Stimulated activated naive CD8-positive, alpha-beta T cell treated with anti-CD3 and anti-CD28 coated beads, Interleukin-15, Interleukin-2, amounts not matched to agents 100 ng/mL and 50 ng/mL, for 24 hours (primary cell): Measurements from ENCODE around the gene BAIAP2.

Experiments
- H3K27ac Mint-ChIP-seq: one replicate; pipeline ENCODE4 v1.8.0; 2021; ENCODE audit warnings: mild to moderate bottlenecking, mixed read lengths
- H3K27me3 Mint-ChIP-seq: one replicate; pipeline ENCODE4 v1.8.0; 2021; ENCODE audit warnings: mixed read lengths
- H3K36me3 Mint-ChIP-seq: one replicate; pipeline ENCODE4 v1.8.0; 2021; ENCODE audit warnings: low read depth, mixed read lengths
- H3K4me1 Mint-ChIP-seq: one replicate; pipeline ENCODE4 v1.8.0; 2021; ENCODE audit warnings: low read depth, mixed read lengths
- H3K4me3 Mint-ChIP-seq: one replicate; pipeline ENCODE4 v1.8.0; 2021; ENCODE audit warnings: mild to moderate bottlenecking, mixed read lengths
- H3K9me3 Mint-ChIP-seq: one replicate; pipeline ENCODE4 v1.8.0; 2021; ENCODE audit warnings: mixed read lengths

BAIAP2 gene

GRCh38 chr17:81097943-81098308 is 63.0 kb downstream of the BAIAP2 start:
- Mint-ChIP-seq H3K4me1 (peaks cover 45% of the 10 kb centered on the region), H3K27ac (no peak overlapping the region)

DNA sequence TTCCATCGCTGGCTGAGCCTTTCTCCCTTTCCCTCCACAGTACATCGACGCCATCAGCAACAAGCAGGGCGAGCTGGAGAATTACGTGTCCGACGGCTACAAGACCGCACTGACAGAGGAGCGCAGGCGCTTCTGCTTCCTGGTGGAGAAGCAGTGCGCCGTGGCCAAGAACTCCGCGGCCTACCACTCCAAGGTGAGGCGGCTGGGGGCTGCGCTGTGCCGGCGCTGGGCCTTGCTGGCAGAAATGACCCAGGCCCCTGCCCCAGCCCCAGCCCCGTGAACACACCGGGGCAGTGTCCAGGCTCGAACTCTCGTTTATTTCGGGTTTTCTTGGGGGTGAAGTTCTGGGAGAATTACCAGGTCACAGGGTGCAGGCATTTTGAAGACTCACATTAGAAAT is 64.9 kb downstream of the BAIAP2 start:
- no peaks in the 10 kb centered on the region for H3K36me3 Mint-ChIP-seq

More at GRCh38 chr17:81097943-81098308, 63.0 kb downstream of the BAIAP2 start:
- H3K9me3 Mint-ChIP-seq, result no peaks in the 10 kb centered on the region
- H3K27me3 Mint-ChIP-seq, result no peaks in the 10 kb centered on the region
- no peaks in the 10 kb centered on the region for H3K36me3 Mint-ChIP-seq
- no peak overlapping the region for H3K4me3 Mint-ChIP-seq

DNA sequence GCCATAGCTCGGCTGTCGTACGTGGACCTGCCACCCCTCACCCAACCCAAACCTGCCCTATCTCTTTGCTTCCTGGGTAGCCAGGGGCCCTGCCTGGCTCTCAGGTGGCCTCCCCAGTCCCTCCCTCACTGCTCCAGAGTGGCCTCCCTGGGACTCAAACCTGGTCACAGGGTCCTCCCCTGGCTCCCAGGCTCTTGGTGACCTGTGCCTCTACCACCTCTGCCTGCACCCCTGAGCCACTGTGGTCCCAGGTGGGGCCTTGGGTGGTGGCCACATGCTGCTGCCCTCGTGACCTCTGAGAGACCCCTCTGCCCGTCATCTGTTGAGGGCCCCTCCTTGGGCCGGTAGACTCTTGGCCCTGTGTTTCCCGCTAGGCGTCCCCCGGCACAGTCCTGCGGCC is 65.7 kb downstream of the BAIAP2 start:
- Mint-ChIP-seq H3K4me1 (peaks cover 27% of the 10 kb centered on the region), H3K36me3 (no peaks in the 10 kb centered on the region), H3K27me3 (no peaks in the 10 kb centered on the region), H3K4me3 (no peak overlapping the region), H3K9me3 (no peaks in the 10 kb centered on the region), H3K27ac (no peak overlapping the region)

More for the DNA sequence above, 64.9 kb downstream of the BAIAP2 start:
- H3K27me3 Mint-ChIP-seq, result no peaks in the 10 kb centered on the region
- peaks cover 34% of the 10 kb centered on the region for H3K4me1 Mint-ChIP-seq
- no peaks in the 10 kb centered on the region for H3K9me3 Mint-ChIP-seq
- H3K27ac Mint-ChIP-seq, result no peak overlapping the region
- H3K4me3 Mint-ChIP-seq, result no peak overlapping the region

- no peaks in the 10 kb centered on the region for H3K9me3 Mint-ChIP-seq
- no peak overlapping the region for H3K27ac Mint-ChIP-seq
- no peak overlapping the region for H3K4me3 Mint-ChIP-seq
- H3K36me3 Mint-ChIP-seq, result no peaks in the 10 kb centered on the region
- H3K4me1 Mint-ChIP-seq, result peaks cover 17% of the 10 kb centered on the region
- no peaks in the 10 kb centered on the region for H3K27me3 Mint-ChIP-seq
Observed at GRCh38 chr17:81101614-81102306, 66.8 kb downstream of the BAIAP2 start.

DNA sequence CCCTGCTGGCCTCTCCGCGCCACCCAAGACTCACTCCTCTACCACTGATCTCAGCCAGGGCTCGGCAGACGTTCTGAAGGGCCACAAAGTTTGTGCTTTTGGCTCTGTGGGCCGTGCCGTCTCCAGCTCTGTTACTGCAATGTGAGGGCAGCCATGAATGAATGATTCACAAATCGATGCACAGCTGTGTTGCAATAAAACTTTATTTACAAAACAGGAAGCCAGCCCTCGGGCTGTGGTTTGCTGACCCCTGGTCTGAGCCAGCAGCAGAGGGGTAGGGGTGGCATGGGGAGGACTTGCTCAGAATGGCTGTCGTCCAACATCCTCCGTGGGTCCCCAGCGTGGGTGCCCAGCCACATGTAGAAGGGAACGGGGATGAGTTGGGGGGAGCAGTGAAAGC is 67.4 kb downstream of the BAIAP2 start:
- Mint-ChIP-seq H3K4me3 (no peak overlapping the region), H3K36me3 (no peaks in the 10 kb centered on the region), H3K4me1 (peaks cover 12% of the 10 kb centered on the region), H3K9me3 (no peaks in the 10 kb centered on the region), H3K27ac (no peak overlapping the region), H3K27me3 (no peaks in the 10 kb centered on the region)

- Mint-ChIP-seq H3K27ac (no peak overlapping the region), H3K27me3 (no peaks in the 10 kb centered on the region), H3K9me3 (no peaks in the 10 kb centered on the region), H3K36me3 (no peaks in the 10 kb centered on the region), H3K4me3 (no peak overlapping the region), H3K4me1 (peaks cover 7% of the 10 kb centered on the region)
Observed at GRCh38 chr17:81102869-81103268, 67.9 kb downstream of the BAIAP2 start.

GRCh38 chr17:81103379-81103778 is 68.4 kb downstream of the BAIAP2 start:
- H3K27ac Mint-ChIP-seq, result no peak overlapping the region
- H3K36me3 Mint-ChIP-seq, result no peaks in the 10 kb centered on the region
- H3K4me3 Mint-ChIP-seq, result no peak overlapping the region
- H3K9me3 Mint-ChIP-seq, result no peaks in the 10 kb centered on the region
- no peaks in the 10 kb centered on the region for H3K27me3 Mint-ChIP-seq
- H3K4me1 Mint-ChIP-seq, result peaks cover 2% of the 10 kb centered on the region

- Mint-ChIP-seq H3K27ac (no peak overlapping the region), H3K9me3 (no peaks in the 10 kb centered on the region), H3K36me3 (no peaks in the 10 kb centered on the region), H3K27me3 (no peaks in the 10 kb centered on the region), H3K4me3 (no peak overlapping the region), H3K4me1 (peaks cover 4% of the 10 kb centered on the region)
Observed at GRCh38 chr17:81106716-81107115, 71.8 kb downstream of the BAIAP2 start.

DNA sequence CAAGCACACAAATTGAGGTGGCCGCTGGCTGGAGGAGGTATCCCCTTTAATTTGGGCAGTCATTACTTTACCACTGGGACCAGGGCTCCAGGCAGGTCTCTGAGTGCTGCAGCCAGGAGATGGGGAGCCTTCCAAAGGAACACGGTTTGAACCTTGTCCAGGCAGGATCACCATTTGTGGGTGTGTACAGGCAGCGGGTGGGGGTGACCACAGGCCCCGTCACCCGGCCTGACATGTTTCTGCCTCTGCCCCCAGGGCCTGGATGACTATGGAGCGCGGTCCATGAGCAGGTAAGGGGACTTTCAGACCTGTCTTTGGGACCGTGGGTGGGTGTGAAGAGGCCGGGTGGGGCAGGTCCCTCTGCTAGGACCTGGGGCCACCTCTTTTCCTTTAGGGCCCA is 73.3 kb downstream of the BAIAP2 start:
- Mint-ChIP-seq H3K4me3 (no peak overlapping the region), H3K9me3 (no peaks in the 10 kb centered on the region), H3K27ac (no peak overlapping the region), H3K36me3 (no peaks in the 10 kb centered on the region), H3K4me1 (peaks cover 4% of the 10 kb centered on the region), H3K27me3 (no peaks in the 10 kb centered on the region)

GRCh38 chr17:81109957-81110356 is 75.0 kb downstream of the BAIAP2 start:
- Mint-ChIP-seq H3K36me3 (no peaks in the 10 kb centered on the region), H3K27me3 (no peaks in the 10 kb centered on the region), H3K4me3 (no peak overlapping the region), H3K9me3 (no peaks in the 10 kb centered on the region), H3K4me1 (peaks cover 4% of the 10 kb centered on the region), H3K27ac (no peak overlapping the region)

DNA sequence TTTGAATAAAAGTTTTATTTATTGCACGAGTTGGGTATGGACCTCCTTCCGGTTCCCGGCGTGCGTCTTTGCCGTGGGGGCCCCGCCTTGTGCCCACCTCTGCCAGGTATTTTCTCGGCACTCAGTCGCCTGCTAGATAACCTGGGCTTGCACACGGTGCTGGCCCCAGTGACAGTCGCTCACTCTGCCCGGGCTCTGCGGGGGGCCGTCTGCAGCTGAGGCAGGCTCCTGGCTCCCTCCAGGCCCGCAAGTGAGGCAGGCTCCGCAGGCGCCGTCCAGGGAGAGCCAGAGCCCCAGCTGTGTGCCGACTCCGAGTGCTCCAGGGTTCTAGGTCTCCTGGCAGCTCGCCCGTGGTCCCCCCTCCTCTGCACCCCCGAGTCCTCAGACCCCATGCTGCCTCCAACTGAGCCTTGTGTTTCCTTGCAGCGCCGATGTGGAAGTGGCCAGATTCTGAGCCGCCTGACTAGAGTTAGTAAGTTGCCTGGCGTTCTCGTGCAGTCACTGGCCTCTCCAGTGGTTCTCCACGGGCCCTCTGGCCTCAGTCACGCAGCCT is 75.6 kb downstream of the BAIAP2 start:
- H3K4me1 Mint-ChIP-seq, result peaks cover 4% of the 10 kb centered on the region
- no peaks in the 10 kb centered on the region for H3K27me3 Mint-ChIP-seq
- no peak overlapping the region for H3K27ac Mint-ChIP-seq
- H3K4me3 Mint-ChIP-seq, result no peak overlapping the region
- no peaks in the 10 kb centered on the region for H3K9me3 Mint-ChIP-seq
- H3K36me3 Mint-ChIP-seq, result no peaks in the 10 kb centered on the region

GRCh38 chr17:81111066-81111465 is 76.1 kb downstream of the BAIAP2 start:
- Mint-ChIP-seq H3K27me3 (no peaks in the 10 kb centered on the region), H3K4me3 (no peak overlapping the region), H3K9me3 (no peaks in the 10 kb centered on the region), H3K36me3 (no peaks in the 10 kb centered on the region), H3K4me1 (peaks cover 4% of the 10 kb centered on the region), H3K27ac (no peak overlapping the region)

DNA sequence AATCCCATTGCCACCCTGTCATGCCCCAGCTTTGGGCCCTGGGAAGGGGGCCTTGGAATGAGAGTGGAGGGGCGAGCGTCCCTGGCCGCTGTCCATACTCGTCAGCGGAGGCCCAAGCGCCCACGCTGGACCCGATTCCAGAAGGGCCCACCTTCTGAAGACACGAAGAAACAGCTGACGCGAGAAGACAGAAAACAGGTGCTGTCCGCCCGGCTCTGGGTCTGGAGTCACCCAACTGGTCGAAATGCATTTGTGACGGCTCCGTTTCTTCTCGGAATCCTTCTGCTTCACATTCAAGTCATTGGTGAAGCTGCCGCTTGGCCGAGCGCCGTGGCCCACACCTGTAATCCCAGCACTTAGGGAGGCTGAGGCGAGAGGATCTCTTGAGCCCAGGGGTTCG is 77.5 kb downstream of the BAIAP2 start:
- no peaks in the 10 kb centered on the region for H3K36me3 Mint-ChIP-seq
- no peak overlapping the region for H3K4me3 Mint-ChIP-seq
- no peak overlapping the region for H3K27ac Mint-ChIP-seq
- no peaks in the 10 kb centered on the region for H3K27me3 Mint-ChIP-seq
- no peaks in the 10 kb centered on the region for H3K9me3 Mint-ChIP-seq
- H3K4me1 Mint-ChIP-seq, result peaks cover 4% of the 10 kb centered on the region

GRCh38 chr17:81113158-81113724 is 78.3 kb downstream of the BAIAP2 start:
- no peaks in the 10 kb centered on the region for H3K9me3 Mint-ChIP-seq
- no peak overlapping the region for H3K4me3 Mint-ChIP-seq
- no peaks in the 10 kb centered on the region for H3K27me3 Mint-ChIP-seq
- no peaks in the 10 kb centered on the region for H3K36me3 Mint-ChIP-seq
- peaks cover 4% of the 10 kb centered on the region for H3K4me1 Mint-ChIP-seq
- no peak overlapping the region for H3K27ac Mint-ChIP-seq

- H3K27ac Mint-ChIP-seq, result no peak overlapping the region
- H3K4me1 Mint-ChIP-seq, result peaks cover 4% of the 10 kb centered on the region
- H3K36me3 Mint-ChIP-seq, result no peaks in the 10 kb centered on the region
- no peaks in the 10 kb centered on the region for H3K27me3 Mint-ChIP-seq
- H3K9me3 Mint-ChIP-seq, result no peaks in the 10 kb centered on the region
- H3K4me3 Mint-ChIP-seq, result no peak overlapping the region
Observed at GRCh38 chr17:81114351-81115093, 79.6 kb downstream of the BAIAP2 start.
